HCT116 (cell line): ENCODE results near the gene POLR3A. TPM values are rescaled to one million over a fixed set of nuclear protein-coding genes. Genes with fewer than 3 reads are reported as not detected.
A peak's percentile ranks its signal among the peaks of the same experiment; 100 is the strongest.

Source experiments
- ATAC-seq: fragments of 200-7000 bp; cut with Tn5 transposase; 2 replicates; pipeline ENCODE4 v1.9.1; 2020; ENCODE audit warnings: mild to moderate bottlenecking, moderate library complexity
- BruUV-seq: library from RNA; stranded (reverse); fragments of 400-500 nt; replicated peaks from 2 replicates; lab custom pipeline; 2021; lab: Mats Ljungman, UMichigan
- CTCF ChIA-PET: fragments of 300-600 bp; sonication (Branson Sonifier 250); formaldehyde crosslinking; loops from one replicate; lab custom pipeline; 2021; ENCODE audit warnings: antibody characterized with exemption; lab: Charles Lee
- POLR2A ChIA-PET: fragments of 300-600, 350-600 bp; sonication (Branson Sonifier 250); formaldehyde crosslinking; loops from one replicate; lab custom pipeline; 2021; ENCODE audit warnings: antibody characterized with exemption; lab: Charles Lee
- RAD21 ChIA-PET, 2 experiments: fragments of 300-600 bp; sonication (Branson Sonifier 250); formaldehyde crosslinking; loops; one replicate each; lab custom pipeline; 2023; ENCODE audit warnings: low total read pairs in 2 of 2; ENCODE audit not compliant: uncharacterized antibody in 2 of 2, unreplicated experiment in 2 of 2, low non-redundant PET in 1 of 2; lab: Charles Lee
- DNase-seq: peaks from one replicate; pipeline ENCODE4 v3.0.0-alpha.2; 2010; ENCODE audit warnings: low read depth, low spot score
- H2AFZ ChIP-seq: fragments of 200-600 bp; shearing (Covaris generic), sonication (generic); 2 replicates; pipeline ENCODE4 v1.6.1; 2017; ENCODE audit warnings: low read depth, mixed run types, mixed read lengths, antibody characterized with exemption, low read length; ENCODE audit not compliant: poor library complexity, severe bottlenecking
- H3K27ac ChIP-seq: 2 replicates; pipeline ENCODE4 v1.5.1; 2012; ENCODE audit warnings: low read depth, low read length
- H3K27me3 ChIP-seq: fragments of 200-600 bp; sonication (generic); 2 replicates; pipeline ENCODE4 v1.6.1; 2016; ENCODE audit warnings: mixed run types, low read length, mixed read lengths; ENCODE audit not compliant: insufficient read depth
- H3K36me3 ChIP-seq, 2 experiments: fragments of 200-500 bp in 1 of 2; fragments of 200-600 bp in 1 of 2; sonication (Bioruptor generic) in 1 of 2; sonication (generic) in 1 of 2; 2 replicates each; pipeline versions ENCODE4 v1.5.1 to v1.6.1; 2014 to 2016; ENCODE audit warnings: low read length in 2 of 2, inconsistent platforms in 1 of 2, mixed read lengths in 1 of 2, mixed run types in 1 of 2; ENCODE audit not compliant: insufficient read depth in 2 of 2, control insufficient read depth in 1 of 2
- H3K4me1 ChIP-seq, 2 experiments: fragments of 200-600 bp in 1 of 2; sonication (generic) in 1 of 2; 2 replicates each; pipeline versions ENCODE4 v1.5.1 to v1.6.1; 2012 to 2017; ENCODE audit warnings: low read length in 2 of 2, inconsistent platforms in 1 of 2, mild to moderate bottlenecking in 1 of 2, mixed read lengths in 1 of 2, mixed run types in 1 of 2, moderate library complexity in 1 of 2; ENCODE audit not compliant: insufficient read depth in 2 of 2, control insufficient read depth in 1 of 2
- H3K4me2 ChIP-seq: fragments of 200-600 bp; sonication (generic); 2 replicates; pipeline ENCODE4 v1.6.1; 2017; ENCODE audit warnings: mixed run types, low read length, mixed read lengths
- H3K4me3 ChIP-seq, 2 experiments: fragments of 200-600 bp in 1 of 2; sonication (generic) in 1 of 2; replicated peaks in 1 of 2; 2 replicates each; pipeline ENCODE4 v1.5.1; 2011 to 2016; ENCODE audit warnings: low read length in 2 of 2, control low read depth in 1 of 2, low read depth in 1 of 2, mild to moderate bottlenecking in 1 of 2, mixed read lengths in 1 of 2, mixed run types in 1 of 2
- H3K79me2 ChIP-seq: fragments of 200-600 bp; sonication (generic); 2 replicates; pipeline ENCODE4 v1.6.1; 2017; ENCODE audit warnings: mild to moderate bottlenecking, mixed run types, low read length, moderate library complexity, mixed read lengths; ENCODE audit not compliant: insufficient read depth
- H3K9ac ChIP-seq: fragments of 200-600 bp; sonication (generic); 2 replicates; pipeline ENCODE4 v1.6.1; 2016; ENCODE audit warnings: low read length, mixed read lengths
- H3K9me2 ChIP-seq: fragments of 200-600 bp; sonication (generic), shearing (Covaris generic); 2 replicates; pipeline ENCODE4 v1.6.1; 2017; ENCODE audit warnings: mixed run types, mild to moderate bottlenecking, moderate library complexity; ENCODE audit not compliant: insufficient read depth
- H3K9me3 ChIP-seq, 2 experiments: fragments of 200-500 bp in 1 of 2; fragments of 200-600 bp in 1 of 2; sonication (Bioruptor generic) in 1 of 2; sonication (generic) in 1 of 2; 2 replicates each; pipeline ENCODE4 v1.6.1; 2014 to 2017; ENCODE audit warnings: low read length in 2 of 2, mixed read lengths in 2 of 2, inconsistent platforms in 1 of 2, low read depth in 1 of 2, mild to moderate bottlenecking in 1 of 2, mixed run types in 1 of 2, moderate library complexity in 1 of 2; ENCODE audit not compliant: control insufficient read depth in 1 of 2, insufficient read depth in 1 of 2
- H4K20me1 ChIP-seq: fragments of 200-600 bp; sonication (generic), shearing (Covaris generic); 2 replicates; pipeline ENCODE4 v1.6.1; 2017; ENCODE audit warnings: mixed run types, mild to moderate bottlenecking, moderate library complexity; ENCODE audit not compliant: insufficient read depth
- EGR1 ChIP-seq: IDR thresholded peaks from 2 replicates; pipeline ENCODE4 v1.6.1; 2012; ENCODE audit warnings: low read depth
- ELF1 ChIP-seq: IDR thresholded peaks from 2 replicates; pipeline ENCODE4 v1.6.1; 2012; ENCODE audit warnings: low read depth, borderline replicate concordance
- EZH2 ChIP-seq: fragments of 200-600 bp; sonication (generic); IDR thresholded peaks from 2 replicates; pipeline ENCODE4 v1.6.1; 2017; ENCODE audit warnings: antibody characterized with exemption, mixed run types
- POLR2AphosphoS5 ChIP-seq: IDR thresholded peaks from 2 replicates; pipeline ENCODE4 v1.6.1; 2011; ENCODE audit warnings: mild to moderate bottlenecking, low read depth, low read length, moderate library complexity
- SP1 ChIP-seq: IDR thresholded peaks from 2 replicates; pipeline ENCODE4 v1.6.1; 2012; ENCODE audit warnings: low read depth
- TCF7L2 ChIP-seq: IDR thresholded peaks from 2 replicates; pipeline ENCODE4 v1.7.0; 2011; ENCODE audit warnings: borderline replicate concordance, inconsistent platforms; ENCODE audit not compliant: insufficient read depth, insufficient read length; ENCODE audit errors: extremely low read depth
- YY1 ChIP-seq: IDR thresholded peaks from 2 replicates; pipeline ENCODE4 v1.6.1; 2011; ENCODE audit warnings: low read length, low read depth, moderate library complexity, mild to moderate bottlenecking; ENCODE audit not compliant: insufficient replicate concordance; ENCODE audit errors: extremely low read depth
- ZNF274 ChIP-seq: fragments of 200-500 bp; sonication (Bioruptor generic); IDR thresholded peaks from 2 replicates; pipeline ENCODE4 v1.6.1; 2014; ENCODE audit warnings: mild to moderate bottlenecking, low read depth, low read length, inconsistent platforms
- intact Hi-C: fragments of 100-400 bp; cut with micrococcal nuclease; formaldehyde crosslinking; loops from 2 replicates; pipeline ENCODE4 v1.10.0; 2022
- total RNA-seq: library from RNA; stranded (reverse); gene quantifications from one replicate; pipeline ENCODE4 v1.2.1, GENCODE V29; 2021; ENCODE audit not compliant: unreplicated experiment
- TF ChIP-seq, protein P1 (sequence below), 3 experiments: fragments of 200-600 bp in 1 of 3; sonication (generic) in 1 of 3; IDR thresholded peaks in 2 of 3; conservative IDR thresholded peaks in 1 of 3; 2 replicates each; pipeline ENCODE4 v1.5.1; 2012 to 2017; ENCODE audit warnings: low read depth in 2 of 3, low read length in 2 of 3, antibody characterized with exemption in 1 of 3, borderline replicate concordance in 1 of 3, control low read depth in 1 of 3, mild to moderate bottlenecking in 1 of 3, mixed read lengths in 1 of 3, mixed run types in 1 of 3, moderate library complexity in 1 of 3; ENCODE audit not compliant: insufficient read depth in 1 of 3
- TF ChIP-seq, protein P2 (sequence below): IDR thresholded peaks from 2 replicates; pipeline ENCODE4 v1.6.1; 2011; ENCODE audit warnings: mild to moderate bottlenecking, low read length, moderate library complexity; ENCODE audit not compliant: insufficient replicate concordance; ENCODE audit errors: extremely low read depth

The POLR3A gene
- total RNA-seq, 1 experiment from 2014 or later = 26.6 TPM

DNA sequence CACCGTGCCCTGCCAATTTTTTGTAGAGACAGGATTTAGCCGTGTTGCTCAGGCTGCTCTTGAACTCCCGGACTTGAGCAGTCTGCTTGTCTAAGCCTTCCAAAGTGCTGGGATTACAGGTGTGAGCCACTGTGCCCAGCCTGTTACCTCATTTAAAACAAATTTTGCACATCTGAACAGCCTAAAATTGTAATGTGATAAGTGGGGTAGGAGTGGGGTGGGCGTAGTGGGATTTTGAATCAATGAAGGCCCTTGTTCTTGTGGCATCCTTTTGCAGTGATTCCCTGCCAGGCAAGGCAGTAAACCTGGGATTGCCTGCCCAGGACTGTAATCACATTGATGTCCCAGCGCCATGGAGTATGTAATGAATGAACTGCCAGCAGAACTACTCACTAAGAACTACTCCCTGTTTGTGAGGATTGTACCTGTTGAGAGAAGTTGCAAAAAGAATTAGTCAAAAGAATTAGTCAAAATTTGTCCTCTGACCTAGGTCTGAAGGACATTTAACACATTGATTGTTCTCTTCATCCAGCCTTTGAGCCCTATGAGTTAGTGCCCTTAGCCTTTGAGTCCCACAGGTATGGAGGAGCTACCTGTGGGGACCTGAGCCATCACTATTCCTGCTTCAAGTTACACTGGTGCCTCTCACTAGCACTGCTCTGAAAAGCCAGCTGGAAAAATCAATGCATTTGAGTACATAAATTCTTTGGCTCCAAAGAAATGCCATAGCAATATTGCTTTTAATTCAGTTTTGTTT is 9.7 kb upstream of the POLR3A start:
- Histone ChIP-seq H3K27ac (no peak overlapping the region), H3K4me1 (peaks cover 7 to 28% of the 10 kb centered on the region in 2 experiments; a peak in 3 of 4 replicates), H4K20me1 (peaks cover 90% of the 10 kb centered on the region), H3K9me2 (no peaks in the 10 kb centered on the region), H3K9me3 (no peaks in the 10 kb centered on the region), H3K36me3 (peaks cover 68 to 80% of the 10 kb centered on the region in 2 experiments), H3K9ac (no peak overlapping the region), H3K79me2 (peaks cover 77% of the 10 kb centered on the region), H3K27me3 (no peaks in the 10 kb centered on the region), H2AFZ (no peak overlapping the region), H3K4me3 (no peak overlapping the region), H3K4me2 (no peak overlapping the region)
- TF ChIP-seq SP1 (no peak), POLR2AphosphoS5 (peak; percentile 1; the same call in 1 of the 2 replicates)
- ATAC-seq = no peak
- intact Hi-C loops = no loop called here
- BruUV-seq = no TSS peak
- ChIA-PET CTCF (no interaction called here), POLR2A (no interaction called here), RAD21 (no interaction called here)
- no peak for DNase-seq

DNA sequence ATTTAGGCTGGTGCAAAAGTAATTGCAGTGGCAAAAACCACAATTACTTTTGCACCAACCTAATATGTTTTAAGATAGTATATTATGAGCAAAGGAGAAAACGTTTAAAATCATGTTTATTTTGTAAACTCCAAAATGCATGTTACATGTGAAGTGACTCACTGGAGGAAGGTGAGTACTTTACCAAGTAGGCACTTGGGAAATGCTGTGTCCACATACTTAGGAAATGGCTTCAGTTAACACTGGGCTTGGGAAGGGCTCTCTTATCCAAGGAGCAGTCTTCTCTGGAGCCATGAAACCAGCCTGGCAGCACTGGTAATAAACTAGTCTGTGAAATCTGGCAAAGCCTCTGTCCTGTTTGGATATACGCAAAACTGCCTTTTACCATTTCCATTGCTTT is 8.8 kb upstream of the POLR3A start:
- no TSS peak for BruUV-seq
- CTCF ChIA-PET = no interaction called here

More for the DNA sequence above, 8.8 kb upstream of the POLR3A start:
- peaks cover 81% of the 10 kb centered on the region for H3K79me2 ChIP-seq
- RAD21 ChIA-PET = no interaction called here
- H3K4me3 ChIP-seq = no peak overlapping the region
- no peak overlapping the region for H3K9ac ChIP-seq
- peaks cover 68 to 80% of the 10 kb centered on the region in 2 experiments for H3K36me3 ChIP-seq
- H3K4me1 ChIP-seq = peaks cover 7 to 20% of the 10 kb centered on the region in 2 experiments; a peak in 3 of 4 replicates
- no peak overlapping the region for H2AFZ ChIP-seq
- no peaks in the 10 kb centered on the region for H3K9me3 ChIP-seq
- DNase-seq (no peak), ATAC-seq (no peak)
- no peak for TF ChIP-seq SP1
- no peak for TF ChIP-seq ELF1
- TF ChIP-seq POLR2AphosphoS5 = no peak
- TF ChIP-seq ZNF274 = no peak
- TF ChIP-seq, protein P1, sequence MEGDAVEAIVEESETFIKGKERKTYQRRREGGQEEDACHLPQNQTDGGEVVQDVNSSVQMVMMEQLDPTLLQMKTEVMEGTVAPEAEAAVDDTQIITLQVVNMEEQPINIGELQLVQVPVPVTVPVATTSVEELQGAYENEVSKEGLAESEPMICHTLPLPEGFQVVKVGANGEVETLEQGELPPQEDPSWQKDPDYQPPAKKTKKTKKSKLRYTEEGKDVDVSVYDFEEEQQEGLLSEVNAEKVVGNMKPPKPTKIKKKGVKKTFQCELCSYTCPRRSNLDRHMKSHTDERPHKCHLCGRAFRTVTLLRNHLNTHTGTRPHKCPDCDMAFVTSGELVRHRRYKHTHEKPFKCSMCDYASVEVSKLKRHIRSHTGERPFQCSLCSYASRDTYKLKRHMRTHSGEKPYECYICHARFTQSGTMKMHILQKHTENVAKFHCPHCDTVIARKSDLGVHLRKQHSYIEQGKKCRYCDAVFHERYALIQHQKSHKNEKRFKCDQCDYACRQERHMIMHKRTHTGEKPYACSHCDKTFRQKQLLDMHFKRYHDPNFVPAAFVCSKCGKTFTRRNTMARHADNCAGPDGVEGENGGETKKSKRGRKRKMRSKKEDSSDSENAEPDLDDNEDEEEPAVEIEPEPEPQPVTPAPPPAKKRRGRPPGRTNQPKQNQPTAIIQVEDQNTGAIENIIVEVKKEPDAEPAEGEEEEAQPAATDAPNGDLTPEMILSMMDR (IDR thresholded peaks at IDR 0.05 in 2 of 3, conservative IDR thresholded peaks at IDR 0.05 in 1 of 3; ENCODE audit: borderline replicate concordance in 1 of 3, insufficient read depth in 1 of 3, low read depth in 2 of 3, low read length in 2 of 3) = no peak
- TF ChIP-seq EGR1 = no peak
- TF ChIP-seq, protein P2, sequence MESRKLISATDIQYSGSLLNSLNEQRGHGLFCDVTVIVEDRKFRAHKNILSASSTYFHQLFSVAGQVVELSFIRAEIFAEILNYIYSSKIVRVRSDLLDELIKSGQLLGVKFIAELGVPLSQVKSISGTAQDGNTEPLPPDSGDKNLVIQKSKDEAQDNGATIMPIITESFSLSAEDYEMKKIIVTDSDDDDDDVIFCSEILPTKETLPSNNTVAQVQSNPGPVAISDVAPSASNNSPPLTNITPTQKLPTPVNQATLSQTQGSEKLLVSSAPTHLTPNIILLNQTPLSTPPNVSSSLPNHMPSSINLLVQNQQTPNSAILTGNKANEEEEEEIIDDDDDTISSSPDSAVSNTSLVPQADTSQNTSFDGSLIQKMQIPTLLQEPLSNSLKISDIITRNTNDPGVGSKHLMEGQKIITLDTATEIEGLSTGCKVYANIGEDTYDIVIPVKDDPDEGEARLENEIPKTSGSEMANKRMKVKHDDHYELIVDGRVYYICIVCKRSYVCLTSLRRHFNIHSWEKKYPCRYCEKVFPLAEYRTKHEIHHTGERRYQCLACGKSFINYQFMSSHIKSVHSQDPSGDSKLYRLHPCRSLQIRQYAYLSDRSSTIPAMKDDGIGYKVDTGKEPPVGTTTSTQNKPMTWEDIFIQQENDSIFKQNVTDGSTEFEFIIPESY = no peak
- TF ChIP-seq YY1 = no peak
- TF ChIP-seq EZH2 = no peak
- no peak for TF ChIP-seq TCF7L2
- H3K9me2 ChIP-seq = no peaks in the 10 kb centered on the region
- H4K20me1 ChIP-seq = peaks cover 85% of the 10 kb centered on the region
- intact Hi-C loops = no loop called here
- no peaks in the 10 kb centered on the region for H3K27me3 ChIP-seq
- POLR2A ChIA-PET = no interaction called here
- no peak overlapping the region for H3K4me2 ChIP-seq
- no peak overlapping the region for H3K27ac ChIP-seq
